A549 treated with AZD9567 at 1 μM for 4 hours (cell line): ENCODE results near the gene NHEJ1. TPM values are rescaled to one million over a fixed set of nuclear protein-coding genes. Genes with fewer than 3 reads are reported as not detected.

ENCODE experiments used
- total RNA-seq: library from RNA; stranded (reverse); fragments of 200-300 nt; extraction: Qiagen RNA extraction; gene quantifications from 5 replicates; pipeline ENCODE4 v1.2.3, GENCODE V29; 2022; ENCODE audit not compliant: insufficient read depth

Gene NHEJ1, protein sequence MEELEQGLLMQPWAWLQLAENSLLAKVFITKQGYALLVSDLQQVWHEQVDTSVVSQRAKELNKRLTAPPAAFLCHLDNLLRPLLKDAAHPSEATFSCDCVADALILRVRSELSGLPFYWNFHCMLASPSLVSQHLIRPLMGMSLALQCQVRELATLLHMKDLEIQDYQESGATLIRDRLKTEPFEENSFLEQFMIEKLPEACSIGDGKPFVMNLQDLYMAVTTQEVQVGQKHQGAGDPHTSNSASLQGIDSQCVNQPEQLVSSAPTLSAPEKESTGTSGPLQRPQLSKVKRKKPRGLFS
- total RNA-seq = 14.5 to 40.0 TPM (median 16.5 TPM) in 5 replicates

DNA sequence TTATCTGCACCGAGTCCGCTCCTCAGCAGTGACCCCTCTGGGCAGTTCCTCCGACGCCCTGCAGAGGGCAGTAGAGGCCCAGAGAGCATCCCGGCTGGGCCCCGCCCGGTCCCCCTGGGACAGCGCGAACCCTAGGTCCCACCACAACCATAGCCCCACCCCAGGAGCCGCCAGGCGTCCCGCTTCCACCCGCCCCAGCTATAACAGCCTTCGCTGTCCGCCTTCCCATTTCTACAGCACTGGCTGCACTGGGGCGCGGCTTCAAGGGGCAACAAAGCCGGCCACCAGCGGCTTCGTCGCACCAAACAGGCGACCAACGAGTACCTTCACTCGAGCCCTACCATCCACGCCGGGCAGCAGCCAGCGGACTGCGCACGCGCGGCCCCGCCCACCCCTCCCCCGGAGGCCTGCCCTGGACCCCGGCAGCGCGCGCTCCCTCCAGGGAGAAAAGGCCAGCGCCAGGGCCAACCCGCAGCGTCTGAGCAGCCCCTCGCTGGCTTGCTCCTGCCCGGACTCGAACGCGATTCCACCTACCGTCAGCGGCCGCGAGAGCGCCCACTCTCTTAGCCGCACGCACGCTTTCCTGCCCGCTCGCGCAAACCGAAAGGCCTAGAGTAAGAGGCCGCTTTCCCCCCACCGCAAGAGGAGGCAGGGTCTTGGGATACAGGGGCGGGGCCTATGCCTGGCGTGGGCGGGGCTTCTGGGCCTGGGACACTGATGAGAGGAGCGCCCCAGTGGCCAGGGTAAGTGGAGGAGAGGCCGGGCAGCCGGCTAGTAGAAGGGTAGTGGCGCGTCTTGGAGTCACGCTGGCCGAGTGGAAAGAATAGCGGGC is at the start of gene NHEJ1:
NHEJ1 (minus strand) TSS at position 630 of the 832 bp plus-strand sequence. CDS start 2,453 bp downstream, outside the sequence.

DNA sequence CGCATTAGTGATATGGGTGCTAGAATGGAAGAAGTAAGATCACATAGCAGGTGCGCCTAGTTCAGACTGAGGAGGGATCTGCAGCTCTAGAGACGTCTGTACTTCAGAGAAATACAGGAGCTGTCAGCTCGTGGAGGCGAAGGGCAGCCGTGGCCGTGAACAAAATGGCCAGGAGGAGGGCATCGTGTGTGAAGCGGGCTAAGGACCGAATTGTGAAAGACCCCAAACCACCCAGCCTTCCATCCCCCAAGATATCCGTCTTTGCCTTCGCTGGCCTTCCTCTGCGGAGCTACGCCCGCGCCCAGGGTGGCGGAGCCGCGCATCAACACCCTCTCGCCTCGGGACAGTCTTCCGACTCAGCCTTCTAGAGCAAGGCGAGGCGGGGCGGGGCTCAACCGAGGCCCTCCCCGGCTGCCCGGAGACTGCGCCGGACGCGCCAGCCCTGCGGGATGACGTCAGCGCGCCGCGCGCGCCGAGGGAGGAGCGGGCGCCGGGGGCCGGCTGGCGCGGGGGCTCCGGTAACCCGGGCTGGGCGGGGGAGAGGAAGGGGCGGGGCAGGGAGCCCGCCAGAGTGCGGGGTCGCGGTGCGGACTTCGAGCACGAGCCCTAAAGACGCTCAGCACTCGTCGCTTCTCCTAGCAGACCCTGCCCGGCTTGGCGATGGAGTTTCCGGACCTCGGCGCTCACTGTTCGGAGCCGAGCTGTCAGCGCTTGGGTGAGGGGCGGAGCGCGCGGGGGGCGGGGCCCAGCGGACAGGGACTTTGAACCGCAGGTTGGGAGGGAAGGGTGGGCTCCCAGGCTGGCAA is 45.9 kb upstream of the NHEJ1 start, which contains the start of gene ZFAND2B:
ZFAND2B (plus strand) TSS at position 455 of the 806 bp plus-strand sequence; CDS start at position 661, 206 bp downstream.

DNA sequence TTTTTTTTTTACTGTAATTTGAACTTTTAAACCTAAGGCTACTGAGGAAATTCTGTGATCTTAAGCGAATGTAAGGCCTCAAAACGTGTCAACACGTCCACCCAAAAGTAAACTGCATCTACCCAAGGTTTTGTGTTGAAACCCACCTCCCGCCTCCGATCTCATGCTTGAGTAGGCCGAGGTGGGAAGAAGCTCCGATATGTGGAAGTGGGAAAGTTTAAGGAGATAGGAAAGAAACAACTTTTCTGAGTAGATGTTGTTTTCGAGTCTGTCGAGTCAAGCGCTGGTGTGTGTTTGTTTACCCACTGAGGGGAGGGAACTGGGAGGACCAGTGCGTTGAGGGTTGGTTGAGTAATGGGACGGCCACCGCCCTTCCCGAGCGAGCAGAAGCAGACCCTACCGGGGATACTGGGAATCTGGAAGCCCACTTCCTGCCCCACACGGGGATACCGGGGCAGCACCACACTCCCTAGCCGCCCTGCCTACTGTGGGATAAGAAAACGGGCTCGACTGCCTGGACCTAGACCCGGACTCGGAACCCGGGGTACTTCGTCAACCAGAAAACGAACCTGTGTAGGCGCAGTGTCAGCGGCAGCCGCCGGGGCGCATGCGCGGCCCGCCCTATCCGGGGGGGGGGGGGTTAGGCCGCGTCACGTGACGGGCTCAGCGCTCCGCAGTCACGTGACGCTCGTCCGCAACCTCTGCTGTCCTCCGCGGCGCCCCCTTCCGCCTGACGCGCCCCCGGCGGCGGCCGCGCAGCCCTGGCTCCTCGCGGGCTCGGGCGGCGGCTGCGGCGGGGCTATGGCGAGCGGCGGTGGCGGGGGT is 17.1 kb upstream of the NHEJ1 start, which contains the start of gene RETREG2:
RETREG2 (plus strand) TSS at position 724 of the 825 bp plus-strand sequence; CDS start at position 802, 78 bp downstream.

DNA sequence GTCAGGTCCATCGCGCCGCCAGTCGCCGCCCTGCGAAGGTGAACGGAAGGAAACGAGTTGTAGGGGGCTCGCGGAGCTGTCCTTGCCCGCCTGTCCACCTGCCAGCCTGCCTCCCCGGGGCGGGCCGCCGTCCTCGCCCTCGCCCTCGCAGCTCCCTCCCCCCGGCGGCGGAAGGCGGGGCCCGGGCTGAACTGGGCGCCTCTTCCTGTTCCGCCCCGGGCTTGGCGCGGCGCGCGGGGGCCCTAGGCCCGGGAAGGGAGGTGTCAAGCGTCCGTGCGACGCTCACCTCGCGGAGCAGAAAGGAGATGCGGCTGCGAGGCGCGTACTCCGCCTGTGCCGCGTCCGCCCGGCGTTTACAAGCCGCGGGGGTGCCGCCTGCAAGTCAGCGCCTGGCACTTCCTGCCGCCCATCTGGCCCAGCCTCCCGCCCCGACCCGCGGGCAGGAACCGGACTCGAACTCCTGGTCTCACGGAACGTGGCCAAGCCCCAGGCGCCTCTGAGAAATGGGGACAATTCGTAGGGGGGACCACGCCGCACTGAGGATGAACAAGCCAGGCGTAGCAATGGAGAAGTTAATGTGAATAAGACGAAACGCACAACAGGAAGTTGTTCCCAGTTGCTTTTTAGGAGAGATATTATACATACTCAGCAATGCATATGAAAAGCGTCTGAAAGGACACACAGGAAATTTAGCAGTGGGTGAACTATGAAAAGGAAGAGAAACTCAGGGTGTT is 16.4 kb upstream of the NHEJ1 start, which contains the start of gene CNPPD1:
CNPPD1 (minus strand) TSS at position 108 of the 734 bp plus-strand sequence; CDS start at position 11, 97 bp downstream.

DNA sequence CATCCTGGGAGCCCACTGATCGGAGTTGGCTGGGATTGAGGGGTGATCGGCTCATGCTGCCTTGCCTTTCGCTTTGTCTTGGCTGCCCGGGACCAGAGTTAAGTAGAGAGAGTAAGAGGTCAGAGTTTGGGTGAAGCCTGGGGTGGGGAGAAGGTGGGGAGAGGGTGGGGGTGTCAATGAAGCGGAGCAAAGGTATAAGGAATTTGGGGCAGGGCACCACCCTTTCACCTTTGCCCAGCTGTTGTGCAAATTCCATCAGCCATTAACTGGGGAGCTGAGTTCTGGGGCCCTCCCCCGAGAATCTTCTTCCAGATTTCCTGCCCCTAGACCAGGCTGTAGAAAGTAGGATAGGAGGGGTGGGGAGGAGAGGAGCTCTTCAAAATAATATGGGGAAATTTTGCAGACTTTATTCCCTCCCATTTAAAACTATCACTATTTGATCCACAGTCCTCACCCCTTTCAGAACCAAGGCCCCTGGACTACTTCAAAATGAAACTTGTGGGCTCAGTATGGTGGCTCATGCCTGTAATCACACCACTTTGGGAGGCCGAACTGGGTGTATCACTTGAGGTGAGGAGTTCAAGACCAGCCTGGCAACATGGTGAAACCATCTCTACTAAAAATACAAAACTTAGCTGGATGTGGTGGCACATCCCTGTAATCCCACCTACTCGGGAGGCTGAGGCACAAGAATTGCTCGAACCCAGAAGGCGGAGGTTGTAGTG is 9.5 kb upstream of the NHEJ1 start, which contains the start of gene SLC23A3:
SLC23A3 (minus strand) TSS at position 100 of the 725 bp plus-strand sequence; CDS start at position 55, 45 bp downstream.

DNA sequence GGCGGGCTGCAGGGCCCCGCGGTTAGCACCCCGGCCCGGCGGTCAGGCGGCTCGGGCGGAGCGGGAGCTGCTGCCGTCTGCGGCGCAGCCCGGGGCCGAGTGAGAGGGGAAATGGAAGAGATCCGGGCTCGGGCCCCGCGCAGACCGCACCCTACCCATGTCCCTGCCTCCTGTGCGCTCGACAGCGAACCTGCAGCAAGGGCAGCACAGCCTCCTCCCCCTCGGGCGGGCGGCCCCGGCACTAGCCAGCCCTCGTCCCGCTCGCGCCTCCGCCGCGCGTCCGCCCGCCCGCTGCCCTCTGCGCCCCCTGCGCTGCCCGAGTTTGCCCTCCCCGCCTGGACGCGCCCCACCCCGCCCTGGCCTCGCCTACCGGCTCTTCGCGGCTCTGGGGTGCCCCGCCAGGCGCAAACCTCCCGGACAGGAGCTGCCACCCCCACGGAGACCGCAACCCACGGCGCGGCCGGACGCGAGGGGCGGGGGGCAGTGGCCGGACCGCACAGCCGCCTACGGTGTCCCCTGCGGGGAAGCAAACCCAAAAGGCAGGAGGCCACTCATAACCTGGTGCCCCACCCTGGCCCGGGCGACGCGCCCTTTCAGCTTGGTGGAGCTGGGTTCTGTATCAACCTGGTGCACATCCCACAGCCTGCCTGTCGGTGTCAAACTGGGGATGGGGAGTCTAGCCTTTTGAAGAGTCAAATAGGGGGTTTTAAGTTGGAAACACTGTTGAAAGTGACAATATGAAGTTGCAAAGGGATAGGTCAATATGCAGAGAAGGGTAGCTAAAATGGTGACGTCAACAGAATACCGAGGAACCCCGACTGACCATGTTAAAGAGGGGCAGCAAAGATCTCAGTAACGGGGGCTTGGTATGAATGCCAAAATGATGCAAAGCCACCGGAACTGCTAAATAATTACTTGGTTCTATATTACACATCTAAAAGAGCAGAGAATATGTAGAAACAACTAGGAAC is 99.5 kb downstream of the NHEJ1 start, which contains the start of gene IHH:
IHH (minus strand) TSS at position 101 of the 971 bp plus-strand sequence. CDS start 454 bp downstream, outside the sequence.

DNA sequence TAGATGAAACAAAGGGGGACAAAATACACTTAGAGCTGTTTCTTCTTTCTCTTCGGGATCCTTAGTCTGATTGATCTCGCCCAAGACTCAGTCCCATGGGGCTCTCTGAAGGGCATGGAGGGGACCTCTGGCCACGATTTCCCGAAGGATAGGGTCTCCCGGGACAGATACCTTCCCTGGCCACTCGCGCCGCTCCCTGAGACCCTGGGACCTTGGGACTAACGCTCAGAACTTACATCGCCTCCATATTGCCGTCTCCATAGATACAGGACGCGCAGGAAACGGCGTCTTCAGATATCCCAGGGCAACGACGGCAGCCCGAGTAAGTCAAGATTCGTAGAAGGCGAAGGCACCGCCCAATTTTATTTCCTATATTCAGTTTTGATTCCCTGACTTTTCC is 119.4 kb downstream of the NHEJ1 start, which contains the start of gene CFAP65:
CFAP65 (minus strand) TSS at position 265 of the 400 bp plus-strand sequence. CDS start 2,468 bp downstream, outside the sequence.

Other genes starting within 250 kb of the NHEJ1 start
- gene CDK5R2, start 201.1 kb downstream of the NHEJ1 start, total RNA-seq = 2.9 to 5.3 TPM (median 4.8 TPM) in 5 replicates
- 0.03 TPM in 1 of 5 replicates, not detected in the others for gene FEV, start 175.6 kb downstream of the NHEJ1 start, total RNA-seq
- gene CRYBA2, start 167.4 kb downstream of the NHEJ1 start, total RNA-seq = not detected in 5 replicates
- gene CFAP65, start 119.3 kb downstream of the NHEJ1 start, total RNA-seq = 0.13 to 0.22 TPM (median 0.18 TPM) in 4 of 5 replicates, not detected in the other
- gene IHH, start 99.9 kb downstream of the NHEJ1 start, total RNA-seq = 0.27 to 0.62 TPM (median 0.46 TPM) in 4 of 5 replicates, not detected in the other
- gene SLC23A3, start 9.2 kb upstream of the NHEJ1 start, total RNA-seq = 0.68 to 1.2 TPM (median 0.92 TPM) in 4 of 5 replicates, not detected in the other
- gene CNPPD1, start 16.1 kb upstream of the NHEJ1 start, total RNA-seq = 42.4 to 47.3 TPM (median 45.6 TPM) in 5 replicates
- 61.8 to 86.6 TPM (median 81.2 TPM) in 5 replicates for gene RETREG2, start 17.5 kb upstream of the NHEJ1 start, total RNA-seq
- 19.0 to 24.6 TPM (median 21.7 TPM) in 5 replicates for gene ZFAND2B, start 46.0 kb upstream of the NHEJ1 start, total RNA-seq
- gene ABCB6, start 58.1 kb upstream of the NHEJ1 start, total RNA-seq = 27.7 to 35.3 TPM (median 30.6 TPM) in 5 replicates
- gene ATG9A, start 68.8 kb upstream of the NHEJ1 start, total RNA-seq = 37.4 to 46.2 TPM (median 40.8 TPM) in 5 replicates
- gene ANKZF1, start 69.0 kb upstream of the NHEJ1 start, total RNA-seq = 14.6 to 31.0 TPM (median 19.9 TPM) in 5 replicates
- 5.6 to 7.1 TPM (median 5.9 TPM) in 5 replicates for gene GLB1L, start 84.6 kb upstream of the NHEJ1 start, total RNA-seq
- 23.5 to 31.2 TPM (median 28.5 TPM) in 5 replicates for gene STK16, start 84.7 kb upstream of the NHEJ1 start, total RNA-seq
- 0.13 to 0.22 TPM (median 0.19 TPM) in 4 of 5 replicates, not detected in the other for gene TUBA4B, start 92.4 kb upstream of the NHEJ1 start, total RNA-seq
- 242 to 422 TPM (median 253 TPM) in 5 replicates for gene TUBA4A, start 93.1 kb upstream of the NHEJ1 start, total RNA-seq
- 26.0 to 41.0 TPM (median 35.4 TPM) in 5 replicates for gene DNAJB2, start 118.6 kb upstream of the NHEJ1 start, total RNA-seq
- gene PTPRN, start 148.6 kb upstream of the NHEJ1 start, total RNA-seq = 0.92 to 1.8 TPM (median 1.1 TPM) in 4 of 5 replicates, not detected in the other
- not detected in 5 replicates for gene RESP18, start 171.9 kb upstream of the NHEJ1 start, total RNA-seq
- gene DNPEP, start 227.1 kb upstream of the NHEJ1 start, total RNA-seq = 62.7 to 99.5 TPM (median 71.7 TPM) in 5 replicates